NCI-H345 treated with DMSO at 0.1 percent for 48 hours (cell line): ENCODE data around the gene ADCY9.
"Not testable (repeated sequence)": the region's sequence is repeated elsewhere in the genome, so short reads cannot be mapped to it uniquely, and the experiment has no call there.

Experiments used
- DNase-seq: peaks from one replicate; lab custom pipeline; 2025; ENCODE audit not compliant: unreplicated experiment; lab: John Stamatoyannopoulos, UW

The ADCY9 gene

GRCh38 chr16:4038448-4038847 is 77.8 kb downstream of the ADCY9 start:
- no peak for DNase-seq

GRCh38 chr16:4036952-4037351 is 79.3 kb downstream of the ADCY9 start:
- not testable (repeated sequence) for DNase-seq

DNA sequence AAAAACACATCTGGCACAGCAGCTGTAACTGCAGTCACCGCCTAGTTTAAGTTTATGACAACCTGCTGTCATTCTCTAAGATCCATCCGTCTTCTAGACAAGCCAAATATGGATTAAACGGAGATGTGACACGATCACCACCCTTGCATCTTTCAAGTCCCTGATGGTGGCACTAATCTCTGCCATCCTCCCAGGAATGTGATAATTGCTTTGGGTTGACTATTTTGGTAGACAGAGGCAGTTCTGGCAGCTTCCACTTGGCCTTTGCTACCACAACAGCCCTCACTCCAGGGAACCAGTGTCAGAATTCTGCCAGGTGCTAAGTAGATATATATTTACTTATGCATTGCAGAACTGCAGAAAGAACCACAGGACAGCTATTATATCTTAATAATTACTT is 81.3 kb downstream of the ADCY9 start:
- no peak for DNase-seq

GRCh38 chr16:4033951-4034350 is 82.3 kb downstream of the ADCY9 start:
- no peak for DNase-seq

DNA sequence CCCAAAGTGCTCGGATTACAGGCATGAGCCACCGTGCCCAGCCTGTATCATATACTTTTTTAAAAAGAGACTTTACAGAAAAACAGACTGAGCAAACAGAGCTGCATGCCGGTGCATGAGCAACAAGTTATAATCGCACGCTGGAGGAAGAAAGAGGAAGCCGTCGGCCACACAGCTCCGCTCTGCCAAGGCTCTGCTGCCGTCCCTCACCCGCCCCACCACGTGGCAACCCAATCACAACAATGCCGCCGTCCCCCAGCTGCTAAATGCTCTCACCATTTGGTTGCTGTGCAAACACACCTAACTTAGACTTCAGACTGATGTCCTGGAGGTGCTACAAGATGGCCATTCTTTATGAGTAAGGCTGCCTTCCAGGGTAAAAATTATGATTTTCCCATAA is 83.5 kb downstream of the ADCY9 start:
- DNase-seq: no peak

GRCh38 chr16:4028144-4028543 is 88.1 kb downstream of the ADCY9 start:
- no peak for DNase-seq

- DNase-seq: no peak
These were observed 89.4 kb downstream of the ADCY9 start for GRCh38 chr16:4026854-4027253.

GRCh38 chr16:4025428-4025827 is 90.8 kb downstream of the ADCY9 start:
- DNase-seq: no peak

DNA sequence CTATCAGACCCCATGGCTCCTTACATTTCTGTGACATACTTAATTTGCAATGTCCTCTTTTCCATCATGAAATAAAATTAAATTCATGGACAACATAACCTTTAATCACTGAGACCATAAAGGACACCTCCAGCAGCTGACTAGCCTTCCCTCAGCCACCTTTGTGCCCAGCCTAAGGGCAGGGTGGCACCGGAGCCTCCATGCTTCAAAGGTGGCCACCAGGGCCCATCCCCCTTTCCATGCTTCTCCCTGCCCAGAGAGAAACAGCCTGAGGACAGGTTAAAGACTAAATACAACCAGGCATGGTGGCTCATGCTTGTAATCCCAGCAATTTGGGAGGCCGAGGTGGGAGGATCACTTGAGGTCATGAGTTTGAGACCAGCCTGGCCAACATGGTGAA is 94.3 kb downstream of the ADCY9 start:
- no peak for DNase-seq

DNA sequence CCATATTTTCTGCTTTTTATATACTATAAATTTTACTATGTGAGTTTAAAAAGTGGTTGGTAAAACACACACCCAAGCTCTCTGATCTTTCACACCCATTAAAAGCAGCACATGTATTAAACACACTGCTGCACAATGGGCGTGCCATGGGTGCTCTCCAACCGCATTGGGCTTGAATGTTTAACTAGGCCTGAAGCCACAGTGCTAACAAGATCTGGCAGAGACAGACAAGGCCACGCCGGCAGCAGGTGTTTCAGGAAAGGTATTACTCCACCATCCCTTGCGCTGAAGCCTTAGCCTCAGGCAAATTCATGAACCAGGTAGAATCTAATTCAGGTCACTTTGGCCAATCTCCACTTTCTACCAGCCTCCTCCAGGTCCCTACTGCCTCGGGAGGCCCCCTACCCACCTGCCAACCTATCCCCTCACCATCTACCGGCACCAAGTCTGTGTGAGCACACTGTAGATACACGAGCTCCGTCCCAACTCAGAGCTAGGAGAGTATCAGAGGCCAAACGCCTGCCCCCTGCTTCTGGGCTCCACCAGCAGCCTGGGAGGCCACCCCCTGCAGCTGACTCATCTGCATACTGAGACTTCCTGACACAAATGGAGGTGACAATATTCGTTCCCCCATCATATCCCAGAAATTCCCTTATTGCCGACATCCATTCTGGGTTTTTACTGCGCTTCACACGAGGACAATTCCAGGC is 95.0 kb downstream of the ADCY9 start:
- DNase-seq: peak; percentile 93

DNA sequence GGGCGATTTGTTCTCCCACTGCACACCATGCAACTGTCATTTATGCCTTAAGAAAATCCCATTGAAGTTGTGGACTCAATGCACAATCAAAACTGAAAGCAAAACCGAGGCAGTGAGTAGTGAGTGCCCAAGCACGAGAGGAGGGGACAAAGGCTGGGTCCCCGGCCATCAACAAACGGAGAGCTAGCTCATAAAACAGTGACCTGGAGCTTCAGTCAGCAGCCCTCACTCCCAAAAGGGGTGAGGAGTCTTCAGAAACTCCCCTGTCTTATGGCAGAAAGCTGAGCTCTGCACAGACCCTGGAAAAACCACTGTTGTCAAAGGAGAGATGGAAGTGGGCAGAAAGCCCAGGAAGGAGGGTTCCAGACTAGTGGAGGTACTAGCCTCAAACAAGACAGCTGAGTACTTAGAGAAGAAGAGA is 96.9 kb downstream of the ADCY9 start:
- no peak for DNase-seq

- no peak for DNase-seq
These were observed 97.9 kb downstream of the ADCY9 start for GRCh38 chr16:4018391-4018790.

- no peak for DNase-seq
These were observed 98.4 kb downstream of the ADCY9 start for GRCh38 chr16:4017807-4018206.

- DNase-seq: no peak
These were observed 99.6 kb downstream of the ADCY9 start for GRCh38 chr16:4016658-4017057.

GRCh38 chr16:4016005-4016352 is 100.3 kb downstream of the ADCY9 start:
- DNase-seq: no peak

DNA sequence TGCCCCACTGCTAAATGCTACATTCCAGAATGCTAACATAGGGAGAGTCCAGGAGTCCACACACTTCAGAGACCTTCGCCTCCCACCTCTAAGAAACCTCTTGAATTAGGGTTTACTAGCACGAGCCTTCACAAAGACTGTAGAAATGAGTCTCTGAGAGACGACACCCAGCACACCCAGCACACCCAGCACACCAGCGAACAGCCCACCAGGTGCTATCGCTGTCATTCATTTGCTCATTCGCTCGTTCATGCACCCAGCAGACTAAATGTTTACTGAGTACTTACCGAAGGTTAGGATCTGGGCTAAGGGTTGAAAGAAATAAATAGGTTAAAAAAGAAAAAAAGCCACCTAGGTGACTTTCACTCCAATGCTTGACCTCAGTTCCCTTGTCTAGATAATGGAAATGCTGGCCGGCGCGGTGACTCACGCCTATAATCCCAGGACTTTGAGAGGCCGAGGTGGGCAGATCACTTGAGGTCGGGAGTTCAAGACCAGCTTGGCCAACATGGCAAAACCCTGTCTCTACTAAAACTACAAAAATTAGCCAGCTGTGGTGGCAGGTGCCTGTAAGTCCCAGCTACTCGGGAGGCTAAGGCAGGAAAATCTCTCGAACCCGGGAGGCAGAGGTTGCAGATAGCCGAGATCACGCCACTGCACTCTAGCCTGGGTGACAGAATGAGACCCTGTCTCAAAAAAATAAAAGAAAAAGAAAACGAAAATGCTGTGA is 100.8 kb downstream of the ADCY9 start:
- no peak for DNase-seq

DNA sequence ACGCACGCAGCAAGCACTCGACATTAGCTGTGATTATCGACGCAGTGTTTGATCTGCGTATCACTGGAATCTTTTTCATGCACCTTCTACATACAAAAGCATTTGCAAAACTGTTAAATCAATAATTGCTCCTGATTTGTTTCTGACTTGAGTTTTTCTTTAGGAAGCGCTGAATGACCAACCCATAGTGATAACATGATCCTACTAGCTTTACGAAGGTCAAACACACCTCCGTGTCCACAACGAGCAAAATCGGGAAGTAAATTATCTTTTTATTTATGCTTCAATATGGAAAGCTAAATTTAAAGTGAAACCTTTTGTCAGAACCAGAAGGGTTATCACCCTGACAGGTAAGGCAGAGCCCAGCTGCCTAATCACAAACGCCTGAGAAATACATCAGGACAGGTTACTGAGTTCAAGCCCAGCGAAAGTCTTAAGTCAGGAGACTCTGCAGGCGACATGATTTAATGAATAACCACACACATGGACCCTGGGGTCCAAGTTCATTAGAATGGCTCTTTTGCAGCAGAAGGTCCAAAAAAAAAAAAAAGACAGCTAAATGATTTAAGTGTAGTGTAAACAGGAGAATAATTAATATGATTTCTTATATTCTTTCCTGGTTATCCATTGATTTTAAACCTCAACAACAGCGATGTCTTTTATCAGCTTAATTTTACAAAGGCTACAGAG is 104.2 kb downstream of the ADCY9 start:
- DNase-seq: no peak

DNA sequence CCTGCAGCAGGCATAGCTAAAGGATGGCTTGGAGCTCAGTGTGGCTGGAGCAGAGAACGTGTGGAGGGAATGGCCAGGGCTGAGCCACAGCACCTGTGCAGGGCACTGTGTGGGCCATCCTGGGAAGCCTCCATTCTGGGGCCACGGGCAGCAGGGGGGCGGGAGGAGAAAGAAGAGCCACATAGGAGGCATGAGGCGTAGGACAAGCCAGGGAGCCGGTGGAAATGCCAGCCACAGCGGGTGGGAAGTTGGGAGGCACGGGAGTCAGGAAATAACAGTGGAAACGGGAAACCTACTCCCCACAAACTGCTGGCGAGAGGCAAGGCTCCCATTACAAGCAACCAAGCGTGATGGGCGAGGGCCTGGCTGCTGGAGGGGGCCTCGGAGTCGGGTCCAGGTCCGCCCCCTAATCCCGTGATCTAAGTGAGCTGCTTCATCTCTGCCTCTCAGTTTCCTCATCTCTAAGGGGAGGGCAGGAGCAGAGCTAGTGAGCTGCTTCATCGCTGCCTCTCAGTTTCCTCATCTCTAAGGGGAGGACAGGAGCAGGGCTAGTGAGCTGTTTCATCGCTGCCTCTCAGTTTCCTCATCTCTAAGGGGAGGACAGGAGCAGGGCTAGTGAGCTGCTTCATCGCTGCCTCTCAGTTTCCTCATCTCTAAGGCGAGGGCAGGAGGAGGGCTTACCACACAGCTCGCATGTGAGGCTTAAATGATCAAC is 104.9 kb downstream of the ADCY9 start:
- DNase-seq: no peak

- DNase-seq: no peak
These were observed 105.8 kb downstream of the ADCY9 start for GRCh38 chr16:4010225-4011158.

GRCh38 chr16:4009177-4009576 is 107.1 kb downstream of the ADCY9 start:
- DNase-seq: no peak
